ENCODE data around the gene PRR7. TPM values are rescaled to one million over a fixed set of nuclear protein-coding genes. Genes with fewer than 3 reads are reported as not detected.
"Not testable (repeated sequence)": the region's sequence is repeated elsewhere in the genome, so short reads cannot be mapped to it uniquely, and the experiment has no call there.

PRR7 gene
- total and polyA plus RNA-seq, 8 donors: 0.61 to 3.7 (median 1.1) TPM; not detected in 4

DNA sequence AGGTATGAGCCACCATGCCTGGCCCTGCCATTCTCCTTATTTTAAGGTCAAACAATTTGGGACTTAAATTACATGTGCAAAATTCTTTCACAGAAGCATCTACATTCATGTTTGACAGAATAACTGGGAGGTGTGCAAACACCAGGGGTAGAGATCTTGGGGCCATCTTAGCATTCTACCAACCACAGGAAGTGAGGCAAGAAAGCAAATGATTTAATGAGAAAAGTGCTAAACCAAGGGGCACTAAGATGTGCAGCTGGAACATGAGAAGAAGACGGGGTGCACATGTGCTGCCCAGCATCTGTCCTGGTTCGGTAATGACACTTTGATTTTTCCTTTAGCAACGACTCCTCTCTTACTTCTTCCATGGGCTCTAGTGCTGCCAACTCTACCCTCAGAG, 36.0 kb upstream of the PRR7 start:
- no peak for DNase-seq
- intact Hi-C loops (cut with DNase I; ENCODE audit: low total_unique reads): no loop called here
- no peaks in the 10 kb centered on the region for H3K9me3 ChIP-seq
- 74 to 82% (median 79%) methylated on average over 3 of the region's 3 CpGs for WGBS, 5 donors
- peaks cover 0 to 3% (median 0%) of the 10 kb centered on the region in 4 donors for H3K4me1 ChIP-seq
- H3K27me3 ChIP-seq: no peaks in the 10 kb centered on the region
- H3K4me3 ChIP-seq: no peak overlapping the region
- H3K36me3 ChIP-seq: no peaks in the 10 kb centered on the region
- TF ChIP-seq POLR2AphosphoS5 (IDR thresholded peaks at IDR 0.05): no peak
- no peak for TF ChIP-seq EP300 (IDR thresholded peaks at IDR 0.05)
- no peak for TF ChIP-seq POLR2A (IDR thresholded peaks at IDR 0.05)
- TF ChIP-seq, protein P1, sequence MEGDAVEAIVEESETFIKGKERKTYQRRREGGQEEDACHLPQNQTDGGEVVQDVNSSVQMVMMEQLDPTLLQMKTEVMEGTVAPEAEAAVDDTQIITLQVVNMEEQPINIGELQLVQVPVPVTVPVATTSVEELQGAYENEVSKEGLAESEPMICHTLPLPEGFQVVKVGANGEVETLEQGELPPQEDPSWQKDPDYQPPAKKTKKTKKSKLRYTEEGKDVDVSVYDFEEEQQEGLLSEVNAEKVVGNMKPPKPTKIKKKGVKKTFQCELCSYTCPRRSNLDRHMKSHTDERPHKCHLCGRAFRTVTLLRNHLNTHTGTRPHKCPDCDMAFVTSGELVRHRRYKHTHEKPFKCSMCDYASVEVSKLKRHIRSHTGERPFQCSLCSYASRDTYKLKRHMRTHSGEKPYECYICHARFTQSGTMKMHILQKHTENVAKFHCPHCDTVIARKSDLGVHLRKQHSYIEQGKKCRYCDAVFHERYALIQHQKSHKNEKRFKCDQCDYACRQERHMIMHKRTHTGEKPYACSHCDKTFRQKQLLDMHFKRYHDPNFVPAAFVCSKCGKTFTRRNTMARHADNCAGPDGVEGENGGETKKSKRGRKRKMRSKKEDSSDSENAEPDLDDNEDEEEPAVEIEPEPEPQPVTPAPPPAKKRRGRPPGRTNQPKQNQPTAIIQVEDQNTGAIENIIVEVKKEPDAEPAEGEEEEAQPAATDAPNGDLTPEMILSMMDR (IDR thresholded peaks at IDR 0.05): no peak
- H3K27ac ChIP-seq: no peak overlapping the region

DNA sequence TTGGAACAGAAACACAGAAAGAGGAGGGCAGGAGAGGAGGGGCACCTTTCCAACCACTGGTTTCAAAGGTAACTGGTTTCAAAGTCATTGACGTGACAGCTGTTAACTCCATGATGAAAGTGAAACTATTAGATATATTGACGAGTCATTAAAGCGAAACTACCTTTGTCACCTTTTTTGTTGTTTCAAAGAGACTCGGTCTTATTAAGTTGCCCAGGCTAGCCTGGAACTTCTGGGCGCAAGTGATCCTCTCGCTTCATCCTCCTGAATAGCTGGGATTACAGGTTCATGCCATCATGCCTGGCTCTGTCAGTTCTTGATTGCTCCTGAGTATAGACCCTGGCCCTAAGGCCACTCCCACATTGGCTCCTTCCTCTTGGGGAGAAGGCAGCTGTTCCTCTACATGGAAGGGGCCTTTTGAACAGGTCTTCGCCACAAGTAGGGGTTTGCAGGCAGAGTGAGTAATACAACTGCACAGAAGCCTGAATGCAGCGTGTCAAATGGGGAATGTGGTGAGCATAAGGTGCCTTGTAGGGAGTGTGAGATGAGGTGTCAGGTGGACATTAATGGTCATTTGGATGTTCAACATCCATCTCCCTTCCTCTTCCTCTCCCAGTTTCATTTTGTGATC, 33.9 kb upstream of the PRR7 start:
- intact Hi-C loops (cut with DNase I; ENCODE audit: low total_unique reads): no loop called here

DNA sequence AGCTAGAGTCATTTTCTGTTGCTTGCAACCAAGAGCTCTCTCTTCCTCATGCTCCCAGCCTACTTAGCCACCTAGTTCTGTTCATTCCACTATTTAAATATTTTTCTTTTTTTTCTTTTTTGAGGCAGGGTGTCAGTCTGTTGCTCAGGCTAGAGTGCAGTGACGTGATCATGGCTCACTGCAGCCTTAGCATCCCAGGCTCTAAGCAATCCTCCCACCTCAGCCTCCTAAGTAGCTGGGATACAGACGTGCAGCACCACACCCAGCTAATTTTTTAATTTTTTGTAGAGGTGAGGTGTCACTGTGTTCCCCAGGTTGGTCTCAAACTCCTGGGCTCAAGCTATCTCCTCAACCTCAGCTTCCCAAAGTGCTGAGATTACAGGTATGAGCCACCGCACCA, 32.1 kb upstream of the PRR7 start:
- intact Hi-C loops (cut with DNase I; ENCODE audit: low total_unique reads): no loop called here
- whole genome bisulfite sequencing, 5 donors: 75 to 83% (median 75%) methylated on average over 3 of the region's 3 CpGs
- H3K4me3 ChIP-seq: no peak overlapping the region

More for the DNA sequence above, 33.9 kb upstream of the PRR7 start:
- H3K4me3 ChIP-seq: no peak overlapping the region
- 60 to 72% (median 63%) methylated on average over 8 of the region's 8 CpGs for WGBS, 5 donors
- H3K27ac ChIP-seq: peak overlapping the region in 1 of 5 donors; percentile 60
- no peaks in the 10 kb centered on the region for H3K27me3 ChIP-seq
- TF ChIP-seq POLR2A (IDR thresholded peaks at IDR 0.05): no peak
- no peak for TF ChIP-seq EP300 (IDR thresholded peaks at IDR 0.05)
- no peak for TF ChIP-seq POLR2AphosphoS5 (IDR thresholded peaks at IDR 0.05)
- TF ChIP-seq, protein P1 (IDR thresholded peaks at IDR 0.05): no peak
- no peak for DNase-seq
- H3K36me3 ChIP-seq: no peaks in the 10 kb centered on the region
- H3K9me3 ChIP-seq: no peaks in the 10 kb centered on the region
- peaks cover 0 to 6% (median 0%) of the 10 kb centered on the region in 4 donors for H3K4me1 ChIP-seq

DNA sequence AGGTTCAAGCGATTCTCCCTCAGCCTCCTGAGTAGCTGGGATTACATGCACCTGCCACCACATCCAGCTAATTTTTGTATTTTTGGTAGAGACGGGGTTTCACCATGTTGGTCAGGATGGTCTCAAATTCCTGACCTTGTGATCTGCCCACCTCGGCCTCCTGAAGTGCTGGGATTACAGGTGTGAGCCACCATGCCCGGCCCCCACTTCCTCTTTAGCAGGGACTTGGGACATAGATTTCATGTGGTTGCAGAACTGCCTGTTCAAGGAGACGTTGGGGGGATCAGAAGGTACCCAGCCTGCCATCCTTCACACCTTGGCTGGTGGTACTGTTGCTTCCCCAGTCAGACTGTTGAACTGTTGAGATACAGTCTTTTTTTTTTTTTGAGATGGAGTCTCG, 29.5 kb upstream of the PRR7 start:
- intact Hi-C loops (cut with DNase I; ENCODE audit: low total_unique reads): not testable (repeated sequence)
- WGBS, 5 donors: 80 to 90% (median 81%) methylated on average over 6 of the region's 6 CpGs

More for the DNA sequence above, 32.1 kb upstream of the PRR7 start:
- Histone ChIP-seq H3K27me3 (no peaks in the 10 kb centered on the region), H3K27ac (no peak overlapping the region), H3K36me3 (no peaks in the 10 kb centered on the region), H3K4me1 (peaks cover 0 to 6% (median 0%) of the 10 kb centered on the region in 4 donors), H3K9me3 (no peaks in the 10 kb centered on the region)
- no peak for DNase-seq
- TF ChIP-seq EP300 (IDR thresholded peaks at IDR 0.05) (no peak), POLR2A (IDR thresholded peaks at IDR 0.05) (no peak), POLR2AphosphoS5 (IDR thresholded peaks at IDR 0.05) (no peak)
- TF ChIP-seq, protein P1 (IDR thresholded peaks at IDR 0.05): no peak

DNA sequence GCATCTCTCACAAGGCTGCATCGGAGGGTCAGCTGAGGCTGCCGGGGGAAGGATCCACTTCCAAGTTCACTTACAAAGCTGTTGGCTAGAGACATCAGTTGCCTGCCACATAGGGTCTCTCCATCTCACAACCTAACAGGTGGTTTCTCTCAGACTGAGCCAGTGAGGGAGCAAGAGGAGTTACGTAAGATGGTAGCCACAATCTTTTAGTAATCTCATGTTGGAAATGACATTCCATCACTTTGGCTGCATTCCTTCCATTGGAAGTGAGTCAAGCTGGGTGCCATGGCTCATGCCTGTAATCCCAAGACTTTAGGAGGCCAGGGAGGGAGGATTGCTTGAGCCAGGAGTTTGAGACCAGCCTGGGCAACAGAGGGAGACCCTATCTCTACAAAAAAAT, 27.6 kb upstream of the PRR7 start:
- intact Hi-C loops (cut with DNase I; ENCODE audit: low total_unique reads): no loop called here

More for the DNA sequence above, 29.5 kb upstream of the PRR7 start:
- H3K9me3 ChIP-seq, H3K4me1 ChIP-seq, H3K36me3 ChIP-seq, H3K4me3 ChIP-seq, DNase-seq, H3K27ac ChIP-seq, H3K27me3 ChIP-seq: not testable (repeated sequence)

DNA sequence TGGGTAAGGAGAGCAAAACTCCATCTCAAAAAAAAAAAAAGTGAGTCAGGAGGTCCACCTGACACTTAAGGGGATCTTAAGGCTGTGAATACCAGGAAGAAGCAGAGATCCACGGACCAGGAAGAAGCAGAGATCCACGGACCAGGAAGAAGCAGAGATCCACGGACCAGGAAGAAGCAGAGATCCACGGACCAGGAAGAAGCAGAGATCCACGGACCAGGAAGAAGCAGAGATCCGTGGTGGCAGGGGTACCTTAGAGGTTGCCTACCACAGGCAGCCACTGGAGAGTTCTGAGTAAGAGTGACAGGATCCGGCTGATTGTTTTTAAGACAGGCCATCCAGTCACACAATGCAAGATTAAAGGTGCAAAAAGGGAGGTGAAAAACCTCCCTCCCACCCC, 26.1 kb upstream of the PRR7 start:
- H3K9me3 ChIP-seq; DNase-seq; H3K4me3 ChIP-seq; H3K27me3 ChIP-seq; intact Hi-C loops (cut with DNase I; ENCODE audit: low total_unique reads); H3K36me3 ChIP-seq; H3K27ac ChIP-seq: not testable (repeated sequence)
- WGBS, 5 donors: 65 to 76% (median 69%) methylated on average over 7 of the region's 7 CpGs
- peaks cover 2 to 13% (median 5%) of the 10 kb centered on the region in 4 donors for H3K4me1 ChIP-seq

More for the DNA sequence above, 27.6 kb upstream of the PRR7 start:
- Histone ChIP-seq H3K4me3 (no peak overlapping the region), H3K27me3 (no peaks in the 10 kb centered on the region), H3K9me3 (no peaks in the 10 kb centered on the region), H3K4me1 (peaks cover 0 to 6% (median 0%) of the 10 kb centered on the region in 4 donors), H3K36me3 (no peaks in the 10 kb centered on the region), H3K27ac (no peak overlapping the region)
- 79 to 82% (median 80%) methylated on average over 3 of the region's 3 CpGs for WGBS, 5 donors
- no peak for DNase-seq
- TF ChIP-seq EP300 (IDR thresholded peaks at IDR 0.05) (no peak), POLR2A (IDR thresholded peaks at IDR 0.05) (no peak), POLR2AphosphoS5 (IDR thresholded peaks at IDR 0.05) (peak in 1 of 3 donors; percentile 19)
- TF ChIP-seq, protein P1 (IDR thresholded peaks at IDR 0.05): no peak
